Body of pancreas (tissue), 4 donors: ENCODE data around the gene ADSS1. TPM values are rescaled to one million over a fixed set of nuclear protein-coding genes. Genes with fewer than 3 reads are reported as not detected.
A peak's percentile ranks its signal among the peaks of the same experiment; 100 is the strongest.

Experiments
- ATAC-seq: fragments of 150-250 bp; one replicate; pipeline ENCODE4 v1.9.1; 2016
- DNase-seq, 4 donors: peaks; one replicate each; pipeline ENCODE4 v3.0.0-alpha.2; 2019
- H3K27ac ChIP-seq, 4 donors: fragments of 200-600 bp; sonication (generic); 1 replicate in 3 of 4; 2 replicates in 1 of 4; pipeline versions ENCODE4 v1.5.1 to v1.6.1; 2016 to 2019; ENCODE audit warnings: mild to moderate bottlenecking in 1 of 4, mixed read lengths in 1 of 4, moderate library complexity in 1 of 4
- H3K27me3 ChIP-seq, 2 donors: fragments of 200-600 bp; sonication (generic); one replicate each; pipeline ENCODE4 v1.6.0; 2016; ENCODE audit warnings: mild to moderate bottlenecking in 1 of 2
- H3K36me3 ChIP-seq, 2 donors: fragments of 200-600 bp; sonication (generic); replicated peaks in 1 of 2; 2 replicates each; pipeline ENCODE4 v1.5.1; 2016; ENCODE audit warnings: low read depth in 2 of 2; ENCODE audit not compliant: insufficient read depth in 1 of 2
- H3K4me1 ChIP-seq: fragments of 200-600 bp; sonication (generic); one replicate; pipeline ENCODE4 v1.6.0; 2016
- H3K4me3 ChIP-seq, 2 donors: fragments of 200-600 bp; sonication (generic); 1 replicate in 1 of 2; 2 replicates in 1 of 2; pipeline ENCODE4 v1.5.1; 2016 to 2019
- H3K9me3 ChIP-seq, 3 donors: fragments of 200-600 bp; sonication (generic); 1 replicate in 2 of 3; 2 replicates in 1 of 3; pipeline ENCODE4 v1.5.1; 2016
- POLR2A ChIP-seq, 3 donors: fragments of 450-650 bp; IDR thresholded peaks; one replicate each; pipeline ENCODE4 v1.6.1; 2016; ENCODE audit warnings: antibody characterized with exemption in 3 of 3, mild to moderate bottlenecking in 2 of 3
- WGBS, 2 donors: methylation state at CpG; one replicate each; pipeline ENCODE4 v1.1.5; 2017; 5-methylcytosine and 5-hydroxymethylcytosine counted together
- intact Hi-C: fragments of 100-400 bp; cut with DNase I; formaldehyde crosslinking; loops from one replicate; pipeline ENCODE4 v1.15.1; 2023
- total RNA-seq, 2 donors: library from RNA; depleted of rRNA; stranded (reverse); fragments of >200 nt; gene quantifications; one replicate each; pipeline ENCODE4 v1.1.0, GENCODE V29; 2016
- TF ChIP-seq, protein P1 (sequence below), 7 experiments: fragments of 450-650 bp in 4 of 7; fragments of 200-600 bp in 3 of 7; sonication (generic) in 3 of 7; IDR thresholded peaks; one replicate each; pipeline ENCODE4 v1.5.1; 2016 to 2019; ENCODE audit warnings: antibody characterized with exemption in 7 of 7

Gene ADSS1
- total RNA-seq, 2 donors from 2014 or later: 4.0 to 4.7 TPM

DNA sequence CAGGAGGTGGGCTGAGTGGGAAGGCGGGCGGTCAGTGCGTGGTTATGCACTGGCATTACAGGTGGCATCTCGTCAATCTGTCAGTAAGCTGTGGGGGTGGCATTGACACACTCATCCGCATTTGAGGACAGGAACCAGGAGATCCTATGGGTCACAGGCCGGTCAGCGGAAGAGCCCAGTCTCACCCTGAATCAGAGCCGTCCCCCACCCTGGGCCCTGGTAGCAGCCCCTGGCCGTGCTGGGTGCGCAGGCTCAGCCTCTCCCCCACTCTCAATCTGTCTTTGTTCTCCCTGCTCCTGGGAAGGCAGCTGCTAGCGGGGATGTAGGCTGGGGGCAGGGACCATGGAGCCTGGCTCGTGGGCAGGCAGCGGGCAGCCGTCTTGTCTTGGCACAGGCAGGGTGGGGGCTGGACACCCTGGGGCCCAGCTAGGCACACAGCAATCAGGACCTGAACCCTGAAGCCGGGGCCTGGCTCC is 29.5 kb upstream of the ADSS1 start:
- TF ChIP-seq, protein P1, sequence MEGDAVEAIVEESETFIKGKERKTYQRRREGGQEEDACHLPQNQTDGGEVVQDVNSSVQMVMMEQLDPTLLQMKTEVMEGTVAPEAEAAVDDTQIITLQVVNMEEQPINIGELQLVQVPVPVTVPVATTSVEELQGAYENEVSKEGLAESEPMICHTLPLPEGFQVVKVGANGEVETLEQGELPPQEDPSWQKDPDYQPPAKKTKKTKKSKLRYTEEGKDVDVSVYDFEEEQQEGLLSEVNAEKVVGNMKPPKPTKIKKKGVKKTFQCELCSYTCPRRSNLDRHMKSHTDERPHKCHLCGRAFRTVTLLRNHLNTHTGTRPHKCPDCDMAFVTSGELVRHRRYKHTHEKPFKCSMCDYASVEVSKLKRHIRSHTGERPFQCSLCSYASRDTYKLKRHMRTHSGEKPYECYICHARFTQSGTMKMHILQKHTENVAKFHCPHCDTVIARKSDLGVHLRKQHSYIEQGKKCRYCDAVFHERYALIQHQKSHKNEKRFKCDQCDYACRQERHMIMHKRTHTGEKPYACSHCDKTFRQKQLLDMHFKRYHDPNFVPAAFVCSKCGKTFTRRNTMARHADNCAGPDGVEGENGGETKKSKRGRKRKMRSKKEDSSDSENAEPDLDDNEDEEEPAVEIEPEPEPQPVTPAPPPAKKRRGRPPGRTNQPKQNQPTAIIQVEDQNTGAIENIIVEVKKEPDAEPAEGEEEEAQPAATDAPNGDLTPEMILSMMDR (IDR thresholded peaks at IDR 0.05): no peak
- TF ChIP-seq POLR2A (IDR thresholded peaks at IDR 0.05): no peak
- ATAC-seq (no peak), DNase-seq (no peak)
- 74 to 81% methylated on average over 7 to 15 of the region's 15 CpGs for WGBS, 2 donors
- intact Hi-C loops: no loop called here
- Histone ChIP-seq H3K4me3 (no peak overlapping the region), H3K9me3 (no peaks in the 10 kb centered on the region), H3K27ac (peak overlapping the region in 2 of 4 donors; percentile 8 to 22), H3K27me3 (no peaks in the 10 kb centered on the region), H3K4me1 (peaks cover 21% of the 10 kb centered on the region), H3K36me3 (no peaks in the 10 kb centered on the region)

DNA sequence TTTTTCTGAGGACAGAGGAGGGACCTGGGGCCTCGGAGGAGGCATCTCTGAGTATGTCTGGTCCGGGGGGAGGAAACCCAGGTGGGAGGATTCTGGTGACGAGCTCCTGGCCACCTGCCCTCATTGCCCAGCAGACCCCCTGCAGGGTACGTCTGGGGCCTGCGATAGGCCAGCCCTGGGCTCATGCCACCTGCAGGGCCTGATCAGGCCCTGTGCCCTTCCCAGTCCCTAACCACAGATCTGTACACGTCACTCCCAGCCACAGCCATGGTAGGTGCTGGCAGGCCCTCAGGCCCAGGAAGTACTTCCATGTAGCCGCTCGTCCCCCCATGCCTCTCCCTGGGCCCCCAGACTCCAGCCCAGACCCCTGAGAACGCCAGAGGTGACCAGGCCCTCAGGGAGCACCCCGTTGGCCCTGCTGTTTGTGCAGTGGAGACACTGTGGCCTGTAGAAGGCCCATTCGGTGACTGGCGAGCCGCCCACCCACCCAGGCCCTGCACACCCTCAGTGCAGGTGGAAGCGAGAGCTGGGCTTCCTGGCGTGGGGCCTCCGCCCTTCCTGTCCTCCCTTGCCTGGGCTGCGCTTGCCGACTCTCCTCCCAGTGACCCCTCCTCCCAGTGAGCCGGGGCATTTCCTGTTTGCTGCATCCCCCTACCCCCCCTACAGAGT is 28.9 kb upstream of the ADSS1 start:
- intact Hi-C loops: no loop called here
- WGBS, 2 donors: 75 to 86% methylated on average over 7 to 19 of the region's 19 CpGs
- Histone ChIP-seq H3K27ac (peak overlapping the region in 2 of 4 donors; percentile 8 to 22), H3K4me3 (no peak overlapping the region), H3K36me3 (no peaks in the 10 kb centered on the region), H3K9me3 (no peaks in the 10 kb centered on the region), H3K4me1 (peaks cover 15% of the 10 kb centered on the region), H3K27me3 (no peaks in the 10 kb centered on the region)
- ATAC-seq (no peak), DNase-seq (no peak)
- no peak for TF ChIP-seq POLR2A (IDR thresholded peaks at IDR 0.05)
- TF ChIP-seq, protein P1 (IDR thresholded peaks at IDR 0.05): no peak

DNA sequence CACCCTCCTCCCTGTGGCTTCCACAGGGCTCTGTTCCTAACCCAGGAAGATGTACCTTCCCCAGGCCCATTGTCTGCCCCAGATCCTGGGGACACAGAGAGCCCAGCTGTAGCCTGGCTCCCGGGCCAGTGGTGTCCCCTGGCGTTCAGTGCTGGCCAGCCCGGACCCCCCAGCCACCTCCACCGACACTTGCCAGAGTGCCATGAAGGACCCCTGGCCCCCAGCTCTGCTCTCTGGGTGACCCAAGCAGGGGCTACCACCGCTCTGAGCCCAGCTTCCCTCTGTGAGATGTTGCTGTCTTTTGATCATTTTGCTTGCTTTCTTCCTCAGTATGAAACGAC is 28.4 kb upstream of the ADSS1 start:
- peaks cover 10% of the 10 kb centered on the region for H3K4me1 ChIP-seq
- no peaks in the 10 kb centered on the region for H3K27me3 ChIP-seq
- intact Hi-C loops: no loop called here
- no peak for TF ChIP-seq POLR2A (IDR thresholded peaks at IDR 0.05)
- TF ChIP-seq, protein P1 (IDR thresholded peaks at IDR 0.05): no peak
- ATAC-seq (no peak), DNase-seq (no peak)
- H3K36me3 ChIP-seq: no peaks in the 10 kb centered on the region
- no peak overlapping the region for H3K4me3 ChIP-seq
- 70% methylated on average over 5 to 6 of the region's 6 CpGs for WGBS, 2 donors
- no peaks in the 10 kb centered on the region for H3K9me3 ChIP-seq
- H3K27ac ChIP-seq: no peak overlapping the region

DNA sequence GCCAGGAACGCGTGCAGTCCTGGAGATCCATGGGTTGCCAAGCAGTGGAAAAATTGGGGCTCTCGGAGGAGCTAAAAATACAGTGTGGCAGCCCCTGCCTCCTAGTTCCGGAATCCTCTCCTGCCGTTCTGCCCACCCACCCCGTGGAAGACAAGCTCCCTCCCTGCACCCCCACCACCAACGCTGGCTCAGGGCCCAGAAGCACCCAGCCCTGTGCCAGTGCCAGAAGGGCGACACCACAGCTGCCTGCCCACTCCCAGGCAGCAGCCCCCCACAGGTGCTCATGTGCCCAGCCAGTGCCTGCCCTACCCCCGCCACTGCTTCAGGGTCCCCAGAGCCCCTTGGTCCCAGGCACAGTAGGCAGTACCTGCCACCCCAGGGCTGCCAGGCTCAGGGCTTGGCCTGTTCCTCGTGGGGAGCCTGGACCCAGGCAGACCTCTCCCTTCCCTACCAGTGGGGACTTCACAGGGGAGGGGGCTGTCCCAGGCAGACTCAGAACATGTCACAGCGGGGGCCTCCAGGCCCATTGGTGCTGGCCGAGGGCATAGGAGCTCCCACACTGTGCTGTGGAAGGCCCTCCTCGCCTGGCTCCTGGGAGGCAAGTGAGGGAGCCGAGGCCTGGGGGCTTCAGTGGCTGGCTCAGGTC is 27.2 kb upstream of the ADSS1 start:
- Histone ChIP-seq H3K36me3 (no peaks in the 10 kb centered on the region), H3K4me1 (peaks cover 4% of the 10 kb centered on the region), H3K27me3 (no peaks in the 10 kb centered on the region), H3K4me3 (no peak overlapping the region), H3K27ac (no peak overlapping the region), H3K9me3 (no peaks in the 10 kb centered on the region)
- TF ChIP-seq, protein P1 (IDR thresholded peaks at IDR 0.05): no peak
- no peak for TF ChIP-seq POLR2A (IDR thresholded peaks at IDR 0.05)
- ATAC-seq (no peak), DNase-seq (no peak)
- intact Hi-C loops: no loop called here
- WGBS, 2 donors: 79 to 87% methylated on average over 9 to 11 of the region's 14 CpGs
